ENCODE results near the gene GEMIN7.

The GEMIN7 gene

GRCh38 chr19:45139286-45140143 is 60.5 kb downstream of the GEMIN7 start:
- Histone ChIP-seq H3K79me2 (ENCODE audit: insufficient read depth, low read length) (peaks cover 4% of the 10 kb centered on the region; the same call in 1 of the 2 replicates), H3K27ac (ENCODE audit: low read depth, low read length) (no peak overlapping the region), H3K27me3 (ENCODE audit: low read length) (no peaks in the 10 kb centered on the region), H4K20me1 (ENCODE audit: low read depth, low read length) (no peaks in the 10 kb centered on the region), H3K4me2 (ENCODE audit: low read depth, low read length, poor library complexity, severe bottlenecking) (no peak overlapping the region), H3K9me3 (ENCODE audit: insufficient read depth, low read length) (no peaks in the 10 kb centered on the region), H3K36me3 (ENCODE audit: low read length) (no peaks in the 10 kb centered on the region), H2AFZ (ENCODE audit: low read depth, low read length, severe bottlenecking) (no peak overlapping the region), H3F3A (ENCODE audit: insufficient read depth) (no peaks in the 10 kb centered on the region), H3K9me2 (replicated peaks; ENCODE audit: insufficient read depth, low read length) (no peaks in the 10 kb centered on the region), H3K4me3 (ENCODE audit: insufficient read depth, low read length, poor library complexity, severe bottlenecking) (no peak overlapping the region), H3K9ac (ENCODE audit: low read length) (no peak overlapping the region)
- TF ChIP-seq EZH2phosphoT487 (conservative IDR thresholded peaks at IDR 0.05; ENCODE audit: low read length) (no peak), CTCF (IDR thresholded peaks at IDR 0.05; ENCODE audit: insufficient read depth, low read length, poor library complexity, severe bottlenecking) (no peak)

- H3K79me2 ChIP-seq (ENCODE audit: insufficient read depth, low read length), result peaks cover 4% of the 10 kb centered on the region; the same call in 1 of the 2 replicates
- no peaks in the 10 kb centered on the region for H3F3A ChIP-seq (ENCODE audit: insufficient read depth)
- no peaks in the 10 kb centered on the region for H3K27me3 ChIP-seq (ENCODE audit: low read length)
- H3K4me2 ChIP-seq (ENCODE audit: low read depth, low read length, poor library complexity, severe bottlenecking), result no peak overlapping the region
- TF ChIP-seq EZH2phosphoT487 (conservative IDR thresholded peaks at IDR 0.05; ENCODE audit: low read length), result no peak
- TF ChIP-seq CTCF (IDR thresholded peaks at IDR 0.05; ENCODE audit: insufficient read depth, low read length, poor library complexity, severe bottlenecking), result no peak
- H3K9me2 ChIP-seq (replicated peaks; ENCODE audit: insufficient read depth, low read length), result no peaks in the 10 kb centered on the region
- no peak overlapping the region for H3K4me3 ChIP-seq (ENCODE audit: insufficient read depth, low read length, poor library complexity, severe bottlenecking)
- H3K9ac ChIP-seq (ENCODE audit: low read length), result no peak overlapping the region
- H4K20me1 ChIP-seq (ENCODE audit: low read depth, low read length), result no peaks in the 10 kb centered on the region
- no peak overlapping the region for H3K27ac ChIP-seq (ENCODE audit: low read depth, low read length)
- no peaks in the 10 kb centered on the region for H3K36me3 ChIP-seq (ENCODE audit: low read length)
- no peaks in the 10 kb centered on the region for H3K9me3 ChIP-seq (ENCODE audit: insufficient read depth, low read length)
- H2AFZ ChIP-seq (ENCODE audit: low read depth, low read length, severe bottlenecking), result no peak overlapping the region
Measured at GRCh38 chr19:45140144-45140503, 61.1 kb downstream of the GEMIN7 start.

- Histone ChIP-seq H2AFZ (ENCODE audit: low read depth, low read length, severe bottlenecking) (no peak overlapping the region), H3K27me3 (ENCODE audit: low read length) (no peaks in the 10 kb centered on the region), H4K20me1 (ENCODE audit: low read depth, low read length) (no peaks in the 10 kb centered on the region), H3K9me3 (ENCODE audit: insufficient read depth, low read length) (no peaks in the 10 kb centered on the region), H3K36me3 (ENCODE audit: low read length) (no peaks in the 10 kb centered on the region), H3K9ac (ENCODE audit: low read length) (no peak overlapping the region), H3K27ac (ENCODE audit: low read depth, low read length) (no peak overlapping the region), H3K9me2 (replicated peaks; ENCODE audit: insufficient read depth, low read length) (no peaks in the 10 kb centered on the region), H3K4me3 (ENCODE audit: insufficient read depth, low read length, poor library complexity, severe bottlenecking) (no peak overlapping the region), H3K4me2 (ENCODE audit: low read depth, low read length, poor library complexity, severe bottlenecking) (no peak overlapping the region), H3K79me2 (ENCODE audit: insufficient read depth, low read length) (peaks cover 4% of the 10 kb centered on the region; the same call in 1 of the 2 replicates), H3F3A (ENCODE audit: insufficient read depth) (no peaks in the 10 kb centered on the region)
- TF ChIP-seq CTCF (IDR thresholded peaks at IDR 0.05; ENCODE audit: insufficient read depth, low read length, poor library complexity, severe bottlenecking) (no peak), EZH2phosphoT487 (conservative IDR thresholded peaks at IDR 0.05; ENCODE audit: low read length) (no peak)
Measured at GRCh38 chr19:45140533-45140932, 61.5 kb downstream of the GEMIN7 start.

Measured in SU-DHL-6 (cell line).